Heart right ventricle (tissue), 16 donors: ENCODE data around the gene KCNT2. TPM values are rescaled to one million over a fixed set of nuclear protein-coding genes. Genes with fewer than 3 reads are reported as not detected.

Source experiments
- ATAC-seq, 8 donors: fragments of 200-7000 bp; cut with Tn5 transposase; one replicate each; pipeline ENCODE4 v1.9.1; 2020; ENCODE audit warnings: mild to moderate bottlenecking in 8 of 8, moderate library complexity in 8 of 8, moderate number of reproducible peaks in 1 of 8
- DNase-seq, 2 donors: peaks; one replicate each; pipeline ENCODE4 v3.0.0-alpha.2; 2020
- H3K27ac ChIP-seq, 10 donors: fragments of 200-600 bp; sonication (generic) in 2 of 10; one replicate each; pipeline versions ENCODE4 v1.5.0 to v1.8.0; 2020 to 2022; ENCODE audit warnings: mild to moderate bottlenecking in 3 of 10
- H3K27me3 ChIP-seq, 7 donors: fragments of 200-600 bp; one replicate each; pipeline ENCODE4 v1.8.0; 2021 to 2022; ENCODE audit warnings: mild to moderate bottlenecking in 2 of 7
- H3K36me3 ChIP-seq, 9 donors: fragments of 200-600 bp; sonication (generic) in 1 of 9; one replicate each; pipeline versions ENCODE4 v1.5.0 to v1.8.0; 2020 to 2022; ENCODE audit warnings: mild to moderate bottlenecking in 2 of 9
- H3K4me1 ChIP-seq, 9 donors: fragments of 200-600 bp; sonication (generic) in 1 of 9; one replicate each; pipeline versions ENCODE4 v1.5.0 to v1.8.0; 2020 to 2022; ENCODE audit warnings: mild to moderate bottlenecking in 4 of 9
- H3K4me3 ChIP-seq, 10 donors: fragments of 200-600 bp; sonication (generic) in 2 of 10; one replicate each; pipeline versions ENCODE4 v1.5.0 to v1.8.0; 2020 to 2022; ENCODE audit warnings: mild to moderate bottlenecking in 7 of 10, moderate library complexity in 2 of 10
- H3K9me3 ChIP-seq, 11 donors: fragments of 200-600 bp in 10 of 11; sonication (generic) in 2 of 11; one replicate each; pipeline versions ENCODE4 v1.5.0 to v1.8.0; 2013 to 2022; ENCODE audit warnings: mild to moderate bottlenecking in 2 of 11, control low read depth in 1 of 11, moderate library complexity in 1 of 11
- CTCF ChIP-seq, 9 donors: fragments of 200-600 bp; sonication (generic) in 2 of 9; IDR thresholded peaks; one replicate each; pipeline versions ENCODE4 v1.5.0 to v1.8.0; 2021 to 2022; ENCODE audit warnings: antibody characterized with exemption in 9 of 9, mild to moderate bottlenecking in 5 of 9, moderate library complexity in 1 of 9
- WGBS, 2 donors: extraction: QIAGEN DNeasy Blood & Tissue Kit; methylation state at CpG; one replicate each; pipeline ENCODE4 v1.1.7; 2013; ENCODE audit warnings: inconsistent platforms in 1 of 2; 5-methylcytosine and 5-hydroxymethylcytosine counted together
- intact Hi-C, 10 donors: fragments of 100-400 bp; cut with DNase I; formaldehyde crosslinking; loops; one replicate each; pipeline versions ENCODE4 v1.11.1 to v1.14.2; 2022
- polyA plus RNA-seq, 2 donors: library from polyadenylated mRNA; stranded (reverse); fragments of 200-250 nt; gene quantifications; one replicate each; pipeline ENCODE4 v1.2.3, GENCODE V29; 2013
- total RNA-seq, 10 donors: library from RNA; stranded (reverse); fragmentation: NEBNext Ultra II Directional in 3 of 10; extraction: Animal tissue kit (Norgen Biotek cat#: 25700) in 3 of 10; gene quantifications; one replicate each; pipeline versions ENCODE4 v1.2.1 to v1.2.4, GENCODE V29; 2021 to 2023
- donor health status: Arrhythmogenic right ventricular cardiomyopathy.
- donor health status: ischemic (EF 13 %, LVEDD 7.1; RV severe dilation, severe dysfunction).
- donor health status: healthy with polysubstance abuse.
- donor health status: DM: no; HTN: yes; CAD: no.
- donor health status: DM: no; HTN: no; CAD: no.
- donor health status: ischemic (EF 25% LVEDD 6.9; RV normal size, moderate dysfunction).
- donor health status: ischemic (EF 25% LVEDD 5.7; RV mildly dilated, moderate dysfunction).
- donor health status: healthy.
- donor health status: DM: yes; HTN: yes; CAD: no.
- donor health status: Ischemic cardiomyopathy.
- donor health status: ischemic (EF 35%, LVEDD 5.7; RV mildly dilated, moderate dysfunction).
- donor health status: nonischemic (EF 11% LVEDD 7.7; RV severe dilation, severe dysfunction).
- donor health status: DM: yes; HTN: yes; CAD: no.
- donor health status: PGD.
- donor health status: ischemic (EF 29% LVEDD 5.4; RV normal size, mild dysfunction).
- donor health status: nonischemic (EF 23%, LVEDD 6.1; RV moderate dilation, normal function).

The KCNT2 gene
- total and polyA plus RNA-seq, 12 donors = 0.26 to 1.1 (median 0.68) TPM

GRCh38 chr1:196259316-196259715 lies 348.9 kb downstream of the KCNT2 start:
- Histone ChIP-seq H3K9me3 (peaks cover 0 to 6% (median 0%) of the 10 kb centered on the region in 11 donors), H3K4me3 (no peak overlapping the region), H3K4me1 (no peaks in the 10 kb centered on the region), H3K27ac (no peak overlapping the region), H3K36me3 (no peaks in the 10 kb centered on the region), H3K27me3 (no peaks in the 10 kb centered on the region)
- intact Hi-C loops = no loop called here
- TF ChIP-seq CTCF (IDR thresholded peaks at IDR 0.05) = no peak
- no peak for DNase-seq
- WGBS, 2 donors = 62 to 73% methylated on average over 2 of the region's 2 CpGs
- no peak for ATAC-seq

- Histone ChIP-seq H3K27me3 (no peaks in the 10 kb centered on the region), H3K4me1 (no peaks in the 10 kb centered on the region), H3K27ac (no peak overlapping the region), H3K4me3 (no peak overlapping the region), H3K9me3 (no peaks in the 10 kb centered on the region), H3K36me3 (no peaks in the 10 kb centered on the region)
- no peak for TF ChIP-seq CTCF (IDR thresholded peaks at IDR 0.05)
- intact Hi-C loops = no loop called here
- ATAC-seq = no peak
- DNase-seq = no peak
Observed at GRCh38 chr1:196255762-196256161, 352.5 kb downstream of the KCNT2 start.

- no peaks in the 10 kb centered on the region for H3K4me1 ChIP-seq
- intact Hi-C loops = no loop called here
- ATAC-seq (no peak), DNase-seq (no peak)
- no peaks in the 10 kb centered on the region for H3K27me3 ChIP-seq
- TF ChIP-seq CTCF (IDR thresholded peaks at IDR 0.05) = no peak
- no peak overlapping the region for H3K4me3 ChIP-seq
- no peaks in the 10 kb centered on the region for H3K36me3 ChIP-seq
- no peaks in the 10 kb centered on the region for H3K9me3 ChIP-seq
- H3K27ac ChIP-seq = no peak overlapping the region
Observed at GRCh38 chr1:196229546-196229945, 378.7 kb downstream of the KCNT2 start.

GRCh38 chr1:196214866-196215265 lies 393.4 kb downstream of the KCNT2 start:
- 77 to 83% methylated on average over 2 of the region's 2 CpGs for WGBS, 2 donors
- no peak overlapping the region for H3K27ac ChIP-seq
- no peak for ATAC-seq
- H3K27me3 ChIP-seq = no peaks in the 10 kb centered on the region
- H3K36me3 ChIP-seq = no peaks in the 10 kb centered on the region
- DNase-seq = no peak
- no peak for TF ChIP-seq CTCF (IDR thresholded peaks at IDR 0.05)
- H3K4me1 ChIP-seq = no peaks in the 10 kb centered on the region
- intact Hi-C loops = no loop called here
- no peaks in the 10 kb centered on the region for H3K9me3 ChIP-seq
- H3K4me3 ChIP-seq = no peak overlapping the region

GRCh38 chr1:196209983-196210382 lies 398.3 kb downstream of the KCNT2 start:
- Histone ChIP-seq H3K27ac (no peak overlapping the region), H3K36me3 (no peaks in the 10 kb centered on the region), H3K4me3 (no peak overlapping the region), H3K27me3 (no peaks in the 10 kb centered on the region), H3K4me1 (no peaks in the 10 kb centered on the region), H3K9me3 (peaks cover 0 to 6% (median 0%) of the 10 kb centered on the region in 11 donors)
- peak in 1 of 2 donors; percentile 41 for DNase-seq
- peak in 6 of 8 donors; percentile 51 to 86 (median 72) for ATAC-seq
- 50 to 65% methylated on average over 2 of the region's 2 CpGs for WGBS, 2 donors
- intact Hi-C loops = no loop called here
- TF ChIP-seq CTCF (IDR thresholded peaks at IDR 0.05) = no peak
